CD4-positive, alpha-beta T cell treated with Interleukin-21 for 1 hour (primary cell): ENCODE results near the gene FYB1.
"Not testable (repeated sequence)": the region's sequence is repeated elsewhere in the genome, so short reads cannot be mapped to it uniquely, and the experiment has no call there.

Experiments
- DNase-seq: peaks from one replicate; pipeline ENCODE4 v3.0.0-alpha.2; 2020

FYB1 gene

GRCh38 chr5:39186722-39187539 lies 32.4 kb downstream of the FYB1 start:
- DNase-seq = peak; percentile 54

GRCh38 chr5:39186289-39186688 lies 33.1 kb downstream of the FYB1 start:
- no peak for DNase-seq

GRCh38 chr5:39185761-39186160 lies 33.6 kb downstream of the FYB1 start:
- DNase-seq = no peak

GRCh38 chr5:39179561-39179960 lies 39.8 kb downstream of the FYB1 start:
- DNase-seq = not testable (repeated sequence)

- peak; percentile 61 for DNase-seq
Measured at GRCh38 chr5:39178861-39179260, 40.5 kb downstream of the FYB1 start.

GRCh38 chr5:39178171-39178570 lies 41.2 kb downstream of the FYB1 start:
- DNase-seq = no peak

GRCh38 chr5:39177631-39177964 lies 41.8 kb downstream of the FYB1 start:
- DNase-seq = peak; percentile 69

- DNase-seq = peak; percentile 70
Measured at GRCh38 chr5:39176759-39177630, 42.4 kb downstream of the FYB1 start.

GRCh38 chr5:39175273-39175955 lies 43.9 kb downstream of the FYB1 start:
- no peak for DNase-seq

- no peak for DNase-seq
Measured at GRCh38 chr5:39173069-39173468, 46.3 kb downstream of the FYB1 start.

GRCh38 chr5:39172593-39172992 lies 46.8 kb downstream of the FYB1 start:
- DNase-seq = no peak

- no peak for DNase-seq
Measured at GRCh38 chr5:39171647-39172046, 47.7 kb downstream of the FYB1 start.

GRCh38 chr5:39169081-39169480 lies 50.3 kb downstream of the FYB1 start:
- no peak for DNase-seq

GRCh38 chr5:39167972-39168342 lies 51.4 kb downstream of the FYB1 start:
- no peak for DNase-seq

- DNase-seq = no peak
Measured at GRCh38 chr5:39167141-39167971, 52.0 kb downstream of the FYB1 start.

GRCh38 chr5:39164529-39165402 lies 54.6 kb downstream of the FYB1 start:
- peak; percentile 53 for DNase-seq

- DNase-seq = peak; percentile 56
Measured at GRCh38 chr5:39164016-39164415, 55.3 kb downstream of the FYB1 start.

- no peak for DNase-seq
Measured at GRCh38 chr5:39161578-39161977, 57.8 kb downstream of the FYB1 start.

- DNase-seq = peak; percentile 35
Measured at GRCh38 chr5:39160576-39161213, 58.7 kb downstream of the FYB1 start.

- no peak for DNase-seq
Measured at GRCh38 chr5:39159811-39160490, 59.4 kb downstream of the FYB1 start.
